ENCODE results near the gene WDR7. TPM values are rescaled to one million over a fixed set of nuclear protein-coding genes. Genes with fewer than 3 reads are reported as not detected.

The WDR7 gene
- total and polyA plus RNA-seq, 10 of the 15 experiments (the other 5 are each of a cell fraction or from before 2014, with no cell fraction given) = 2.8 to 16.5 (median 11.7) TPM

DNA sequence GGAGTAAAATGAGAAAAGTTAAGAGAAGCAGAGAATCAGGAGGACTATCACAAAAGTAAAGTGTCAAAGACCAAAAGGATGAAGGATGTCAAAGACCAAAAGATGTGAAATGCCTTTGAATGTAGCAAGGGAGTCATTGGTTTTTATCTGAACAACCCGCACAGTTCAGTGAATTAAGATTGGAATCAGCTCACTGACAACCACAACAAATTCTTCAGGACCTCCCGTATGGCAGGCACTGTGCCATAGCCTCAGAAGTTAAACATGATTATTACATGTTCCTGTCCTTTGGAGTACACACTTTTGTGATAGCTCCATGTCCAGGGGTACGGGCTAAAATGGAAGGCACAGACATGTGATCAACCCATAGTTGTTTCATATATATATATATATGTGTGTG is 7.8 kb upstream of the WDR7 start:
- no peak overlapping the region for H3K4me3 ChIP-seq
- ChIA-PET POLR2A (interaction anchor here (0.7 kb wide), 1 partner anchor 20 kb away, joined by 3 read pairs; no protein-coding TSS in a partner anchor), CTCF (interaction anchor here (2.0 to 10.0 kb wide), 3 partner anchors 9 to 67 kb away, joined by 7 to 69 read pairs (median 13); no protein-coding TSS in a partner anchor), SMC1A (ENCODE audit: uncharacterized antibody, unreplicated experiment) (interaction anchor here (0.6 to 6.7 kb wide), 3 partner anchors 9 to 59 kb away, joined by 3 to 30 read pairs (median 3); no protein-coding TSS in a partner anchor), RAD21 (ENCODE audit: unreplicated experiment) (no interaction called here)
- H3K9me3 ChIP-seq (replicated peaks; ENCODE audit: control insufficient read depth, insufficient read depth, low read length) = no peaks in the 10 kb centered on the region
- intact Hi-C loops (cut with micrococcal nuclease; ENCODE audit: unreplicated experiment) (no loop called here), in situ Hi-C loops (cut with MboI) (no loop called here)
- no peak overlapping the region for H3K9ac ChIP-seq (ENCODE audit: control insufficient read depth, insufficient read depth, low read length)
- no peak for DNase-seq (ENCODE audit: low read depth, low spot score)
- no TSS peak for BruUV-seq (replicated peaks)
- FAIRE-seq = no peak
- H3K4me1 ChIP-seq (ENCODE audit: control insufficient read depth, insufficient read depth, low read length) = peaks cover 5% of the 10 kb centered on the region
- H3K4me2 ChIP-seq (ENCODE audit: control insufficient read depth, insufficient read depth) = no peak overlapping the region
- H4K20me1 ChIP-seq (ENCODE audit: control insufficient read depth, insufficient read depth) = no peaks in the 10 kb centered on the region
- no peak for ATAC-seq
- H3K36me3 ChIP-seq (ENCODE audit: control insufficient read depth in 2 of 2, insufficient read depth in 2 of 2, low read length in 1 of 2) = no peaks in the 10 kb centered on the region
- no peaks in the 10 kb centered on the region for H3K27me3 ChIP-seq (replicated peaks in 1 of 2; ENCODE audit: control insufficient read depth in 2 of 2, insufficient read depth in 2 of 2, low read length in 1 of 2)
- H3K27ac ChIP-seq (ENCODE audit: control insufficient read depth, insufficient read depth) = no peak overlapping the region
- H3K79me2 ChIP-seq (ENCODE audit: control insufficient read depth, insufficient read depth, low read length) = peaks cover 4% of the 10 kb centered on the region
- no peak for TF ChIP-seq PRDM15 (CRISPR knock-in tag; IDR thresholded peaks at IDR 0.05)
- no peak for TF ChIP-seq MYB (IDR thresholded peaks at IDR 0.05; ENCODE audit: borderline replicate concordance, low read depth, low read length)
- no peak for TF ChIP-seq SPI1 (IDR thresholded peaks at IDR 0.05; ENCODE audit: borderline replicate concordance, insufficient read depth, low read depth, low read length)
- TF ChIP-seq TAF1 (IDR thresholded peaks at IDR 0.05; ENCODE audit: borderline replicate concordance, low read depth, low read length) = no peak
- no peak for TF ChIP-seq RCOR1 (conservative IDR thresholded peaks at IDR 0.05; ENCODE audit: low read depth, low read length)
- no peak for TF ChIP-seq BHLHE40 (IDR thresholded peaks at IDR 0.05; ENCODE audit: borderline replicate concordance in 1 of 2, low read depth in 2 of 2, low read length in 1 of 2)
- no peak for TF ChIP-seq FOXM1 (IDR thresholded peaks at IDR 0.05; ENCODE audit: low read depth, low read length)
- TF ChIP-seq HDGF (IDR thresholded peaks at IDR 0.05) = no peak
- no peak for TF ChIP-seq TCF3 (IDR thresholded peaks at IDR 0.05; ENCODE audit: borderline replicate concordance, insufficient read depth, low read depth, low read length)
- TF ChIP-seq CBFB (IDR thresholded peaks at IDR 0.05; ENCODE audit: low read depth) = no peak
- TF ChIP-seq KLF5 (IDR thresholded peaks at IDR 0.05; ENCODE audit: partially characterized antibody) = no peak
- TF ChIP-seq EGR1 (IDR thresholded peaks at IDR 0.05; ENCODE audit: borderline replicate concordance in 1 of 2, low read depth in 2 of 2, low read length in 2 of 2) = no peak
- no peak for TF ChIP-seq PAX8 (IDR thresholded peaks at IDR 0.05)
- TF ChIP-seq, protein P1, sequence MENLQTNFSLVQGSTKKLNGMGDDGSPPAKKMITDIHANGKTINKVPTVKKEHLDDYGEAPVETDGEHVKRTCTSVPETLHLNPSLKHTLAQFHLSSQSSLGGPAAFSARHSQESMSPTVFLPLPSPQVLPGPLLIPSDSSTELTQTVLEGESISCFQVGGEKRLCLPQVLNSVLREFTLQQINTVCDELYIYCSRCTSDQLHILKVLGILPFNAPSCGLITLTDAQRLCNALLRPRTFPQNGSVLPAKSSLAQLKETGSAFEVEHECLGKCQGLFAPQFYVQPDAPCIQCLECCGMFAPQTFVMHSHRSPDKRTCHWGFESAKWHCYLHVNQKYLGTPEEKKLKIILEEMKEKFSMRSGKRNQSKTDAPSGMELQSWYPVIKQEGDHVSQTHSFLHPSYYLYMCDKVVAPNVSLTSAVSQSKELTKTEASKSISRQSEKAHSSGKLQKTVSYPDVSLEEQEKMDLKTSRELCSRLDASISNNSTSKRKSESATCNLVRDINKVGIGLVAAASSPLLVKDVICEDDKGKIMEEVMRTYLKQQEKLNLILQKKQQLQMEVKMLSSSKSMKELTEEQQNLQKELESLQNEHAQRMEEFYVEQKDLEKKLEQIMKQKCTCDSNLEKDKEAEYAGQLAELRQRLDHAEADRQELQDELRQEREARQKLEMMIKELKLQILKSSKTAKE (IDR thresholded peaks at IDR 0.05; ENCODE audit: low read depth, poor library complexity, severe bottlenecking) = no peak
- no peak for TF ChIP-seq MTA2 (IDR thresholded peaks at IDR 0.05; ENCODE audit: low read depth)
- TF ChIP-seq, protein P2, sequence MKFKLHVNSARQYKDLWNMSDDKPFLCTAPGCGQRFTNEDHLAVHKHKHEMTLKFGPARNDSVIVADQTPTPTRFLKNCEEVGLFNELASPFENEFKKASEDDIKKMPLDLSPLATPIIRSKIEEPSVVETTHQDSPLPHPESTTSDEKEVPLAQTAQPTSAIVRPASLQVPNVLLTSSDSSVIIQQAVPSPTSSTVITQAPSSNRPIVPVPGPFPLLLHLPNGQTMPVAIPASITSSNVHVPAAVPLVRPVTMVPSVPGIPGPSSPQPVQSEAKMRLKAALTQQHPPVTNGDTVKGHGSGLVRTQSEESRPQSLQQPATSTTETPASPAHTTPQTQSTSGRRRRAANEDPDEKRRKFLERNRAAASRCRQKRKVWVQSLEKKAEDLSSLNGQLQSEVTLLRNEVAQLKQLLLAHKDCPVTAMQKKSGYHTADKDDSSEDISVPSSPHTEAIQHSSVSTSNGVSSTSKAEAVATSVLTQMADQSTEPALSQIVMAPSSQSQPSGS (IDR thresholded peaks at IDR 0.05; ENCODE audit: low read length) = no peak
- WGBS (ENCODE audit: insufficient coverage, insufficient replicate concordance, low lambda C conversion rate, missing lambda C conversion rate) = 77% methylated on average over 3 of the region's 3 CpGs
- no peak overlapping the region for H2AFZ ChIP-seq (ENCODE audit: control insufficient read depth, low read depth, low read length)
